Transverse colon (tissue), 4 donors: Measurements from ENCODE around the gene HDLBP.

Experiments used
- CTCF ChIP-seq, 5 experiments: fragments of 200-600 bp in 3 of 5; fragments of 450-650 bp in 2 of 5; sonication (generic) in 3 of 5; IDR thresholded peaks; 1 replicate in 2 of 5; 2 replicates in 3 of 5; pipeline ENCODE4 v1.5.1; 2016 to 2017; ENCODE audit warnings: antibody characterized with exemption in 5 of 5, inconsistent platforms in 3 of 5, mild to moderate bottlenecking in 2 of 5, moderate library complexity in 1 of 5
- EP300 ChIP-seq: sonication (generic); formaldehyde crosslinking; IDR thresholded peaks from one replicate; pipeline ENCODE4 v1.6.1; 2017; ENCODE audit warnings: antibody characterized with exemption, low read depth
- POLR2A ChIP-seq: fragments of 450-650 bp; IDR thresholded peaks from one replicate; pipeline ENCODE4 v1.6.1; 2016; ENCODE audit warnings: antibody characterized with exemption, mild to moderate bottlenecking, moderate library complexity
- POLR2AphosphoS5 ChIP-seq, 3 donors: sonication (generic); formaldehyde crosslinking; IDR thresholded peaks; one replicate each; pipeline ENCODE4 v1.6.1; 2016; ENCODE audit warnings: antibody characterized with exemption in 3 of 3

DNA sequence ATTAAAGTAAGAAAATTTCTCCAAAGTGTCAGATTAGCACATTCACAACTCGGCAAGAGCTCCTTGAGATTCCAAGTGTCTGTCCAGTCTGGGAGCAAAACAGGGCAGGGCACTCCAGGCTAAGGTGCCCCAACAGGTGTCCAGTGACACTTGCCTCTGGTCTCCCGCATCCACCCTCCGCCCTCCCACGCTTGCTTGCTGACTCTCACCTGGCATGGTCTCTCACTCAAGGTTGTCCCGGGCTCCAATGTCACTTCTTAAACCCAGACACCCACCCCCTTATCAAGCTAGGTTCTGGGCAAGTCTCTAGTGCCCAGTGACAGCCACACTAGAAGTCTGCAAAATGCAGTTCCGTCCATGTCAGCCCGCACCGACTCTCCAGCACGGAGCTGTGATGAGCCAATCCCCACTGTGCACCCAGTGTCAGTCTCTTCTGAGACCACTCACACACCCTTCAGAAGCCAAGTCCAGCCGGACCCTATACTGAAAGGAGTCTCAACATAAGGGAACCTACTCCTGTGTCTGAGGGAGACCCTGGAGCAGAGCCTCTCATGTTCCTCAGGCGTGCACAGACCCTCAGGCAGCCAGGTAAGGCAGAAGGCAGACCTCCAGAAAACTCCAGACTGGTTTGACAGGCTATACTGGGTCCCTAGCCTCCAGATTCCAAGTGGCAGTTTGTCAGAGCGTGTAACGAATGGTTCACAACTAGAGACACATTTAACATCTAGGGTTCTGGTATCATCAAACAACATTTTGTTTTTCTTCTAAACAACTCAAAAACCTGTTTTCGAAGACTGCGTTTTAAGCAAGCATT, 45.6 kb downstream of the HDLBP start:
- TF ChIP-seq CTCF (IDR thresholded peaks at IDR 0.05) (no peak), POLR2A (no peak), POLR2AphosphoS5 (IDR thresholded peaks at IDR 0.05) (no peak), EP300 (no peak)
